ENCODE measurements around the gene NEK11. TPM values are rescaled to one million over a fixed set of nuclear protein-coding genes. Genes with fewer than 3 reads are reported as not detected.

Gene NEK11
- total RNA-seq, 1 donor = 10.4 TPM

- DNase-seq (ENCODE audit: low read depth) = no peak
- no peak overlapping the region for H3K4me3 ChIP-seq (ENCODE audit: low read depth, low read length)
- TF ChIP-seq CTCF (IDR thresholded peaks at IDR 0.05; ENCODE audit: insufficient read depth, low read depth, low read length) = no peak
These were observed 248.9 kb downstream of the NEK11 start for GRCh38 chr3:131275556-131275955.

GRCh38 chr3:131277836-131278497, 251.3 kb downstream of the NEK11 start:
- H3K4me3 ChIP-seq (ENCODE audit: low read depth, low read length) = no peak overlapping the region
- no peak for DNase-seq (ENCODE audit: low read depth)
- TF ChIP-seq CTCF (IDR thresholded peaks at IDR 0.05; ENCODE audit: insufficient read depth, low read depth, low read length) = no peak

- TF ChIP-seq CTCF (IDR thresholded peaks at IDR 0.05; ENCODE audit: insufficient read depth, low read depth, low read length) = no peak
- no peak overlapping the region for H3K4me3 ChIP-seq (ENCODE audit: low read depth, low read length)
- DNase-seq (ENCODE audit: low read depth) = no peak
These were observed 252.9 kb downstream of the NEK11 start for GRCh38 chr3:131279577-131279976.

- no peak for TF ChIP-seq CTCF (IDR thresholded peaks at IDR 0.05; ENCODE audit: insufficient read depth, low read depth, low read length)
- no peak overlapping the region for H3K4me3 ChIP-seq (ENCODE audit: low read depth, low read length)
- DNase-seq (ENCODE audit: low read depth) = no peak
These were observed 255.7 kb downstream of the NEK11 start for GRCh38 chr3:131282379-131282778.

GRCh38 chr3:131282967-131283366, 256.3 kb downstream of the NEK11 start:
- no peak for DNase-seq (ENCODE audit: low read depth)
- no peak overlapping the region for H3K4me3 ChIP-seq (ENCODE audit: low read depth, low read length)
- no peak for TF ChIP-seq CTCF (IDR thresholded peaks at IDR 0.05; ENCODE audit: insufficient read depth, low read depth, low read length)

GRCh38 chr3:131283862-131284261, 257.2 kb downstream of the NEK11 start:
- no peak for DNase-seq (ENCODE audit: low read depth)
- H3K4me3 ChIP-seq (ENCODE audit: low read depth, low read length) = no peak overlapping the region

More at GRCh38 chr3:131283862-131284261, 257.2 kb downstream of the NEK11 start:
- TF ChIP-seq CTCF (IDR thresholded peaks at IDR 0.05; ENCODE audit: insufficient read depth, low read depth, low read length) = no peak
